Tibial nerve (tissue), 4 donors: ENCODE measurements around the gene ST6GALNAC6.

ENCODE experiments used
- CTCF ChIP-seq, 5 experiments: fragments of 200-600 bp in 3 of 5; fragments of 450-650 bp in 2 of 5; sonication (generic) in 3 of 5; IDR thresholded peaks; one replicate each; pipeline ENCODE4 v1.5.1; 2016 to 2019; ENCODE audit warnings: antibody characterized with exemption in 5 of 5, mild to moderate bottlenecking in 3 of 5, moderate library complexity in 2 of 5
- EP300 ChIP-seq, 2 donors: sonication (generic); formaldehyde crosslinking; IDR thresholded peaks; one replicate each; pipeline ENCODE4 v1.6.1; 2017; ENCODE audit warnings: antibody characterized with exemption in 2 of 2, mild to moderate bottlenecking in 1 of 2
- POLR2A ChIP-seq, 2 donors: fragments of 450-650 bp; IDR thresholded peaks; one replicate each; pipeline ENCODE4 v1.6.1; 2017; ENCODE audit warnings: antibody characterized with exemption in 2 of 2, mild to moderate bottlenecking in 2 of 2, moderate library complexity in 2 of 2

GRCh38 chr9:127876026-127876763, 23.2 kb downstream of the ST6GALNAC6 start:
- no peak for TF ChIP-seq CTCF (IDR thresholded peaks at IDR 0.05)
- TF ChIP-seq POLR2A (IDR thresholded peaks at IDR 0.05) = no peak
- TF ChIP-seq EP300 (IDR thresholded peaks at IDR 0.05) = no peak
